OCI-M1 (cell line): ENCODE data around the gene ITPR2.

ENCODE experiments used
- DNase-seq: peaks from one replicate; lab custom pipeline; 2025; lab: John Stamatoyannopoulos, UW

ITPR2 gene

GRCh38 chr12:26293612-26294011, 539.4 kb downstream of the ITPR2 start:
- no peak for DNase-seq

- DNase-seq, result no peak
These were observed 540.4 kb downstream of the ITPR2 start for GRCh38 chr12:26292596-26292995.

GRCh38 chr12:26290565-26290964, 542.4 kb downstream of the ITPR2 start:
- DNase-seq, result no peak

- no peak for DNase-seq
These were observed 545.2 kb downstream of the ITPR2 start for GRCh38 chr12:26287671-26288381.
